Measurements from ENCODE around the gene SIGLEC12.
"Not testable (repeated sequence)": the region's sequence is repeated elsewhere in the genome, so short reads cannot be mapped to it uniquely, and the experiment has no call there.

The SIGLEC12 gene

GRCh38 chr19:51450730-51451307, 50.8 kb downstream of the SIGLEC12 start:
- TF ChIP-seq CTCF (IDR thresholded peaks at IDR 0.05; ENCODE audit: low read depth, low read length) = no peak
- no peak for DNase-seq (ENCODE audit: extremely low read depth, low read depth)

GRCh38 chr19:51448411-51449016, 53.1 kb downstream of the SIGLEC12 start:
- no peak for DNase-seq (ENCODE audit: extremely low read depth, low read depth)
- no peak for TF ChIP-seq CTCF (IDR thresholded peaks at IDR 0.05; ENCODE audit: low read depth, low read length)

- no peak for TF ChIP-seq CTCF (IDR thresholded peaks at IDR 0.05; ENCODE audit: low read depth, low read length)
- DNase-seq (ENCODE audit: extremely low read depth, low read depth) = no peak
Observed at GRCh38 chr19:51448011-51448410, 53.6 kb downstream of the SIGLEC12 start.

- not testable (repeated sequence) for DNase-seq (ENCODE audit: extremely low read depth, low read depth)
Observed at GRCh38 chr19:51447510-51447909, 54.1 kb downstream of the SIGLEC12 start.

- DNase-seq (ENCODE audit: extremely low read depth, low read depth) = no peak
- no peak for TF ChIP-seq CTCF (IDR thresholded peaks at IDR 0.05; ENCODE audit: low read depth, low read length)
Observed at GRCh38 chr19:51441410-51442390, 59.9 kb downstream of the SIGLEC12 start.
